Fibroblast of skin of abdomen (primary cell): Measurements from ENCODE around the gene TSR3.

ENCODE experiments used
- DNase-seq: peaks from one replicate; pipeline ENCODE4 v3.0.0-alpha.2; 2013

TSR3 gene

GRCh38 chr16:1377406-1378010, 25.8 kb upstream of the TSR3 start:
- no peak for DNase-seq

GRCh38 chr16:1375741-1376410, 24.2 kb upstream of the TSR3 start:
- DNase-seq, result no peak

- DNase-seq, result no peak
Measured at GRCh38 chr16:1375298-1375640, 23.6 kb upstream of the TSR3 start.

GRCh38 chr16:1374418-1375297, 23.0 kb upstream of the TSR3 start:
- no peak for DNase-seq

- DNase-seq, result no peak
Measured at GRCh38 chr16:1372292-1372950, 20.7 kb upstream of the TSR3 start.

GRCh38 chr16:1371054-1371978, 19.6 kb upstream of the TSR3 start:
- no peak for DNase-seq

GRCh38 chr16:1367486-1368174, 16.0 kb upstream of the TSR3 start:
- no peak for DNase-seq

GRCh38 chr16:1366712-1367299, 15.1 kb upstream of the TSR3 start:
- no peak for DNase-seq

GRCh38 chr16:1366060-1366711, 14.5 kb upstream of the TSR3 start:
- DNase-seq, result no peak

- no peak for DNase-seq
Measured at GRCh38 chr16:1364510-1364909, 12.8 kb upstream of the TSR3 start.

- peak; percentile 14 for DNase-seq
Measured at GRCh38 chr16:1363501-1364041, 11.9 kb upstream of the TSR3 start.

- no peak for DNase-seq
Measured at GRCh38 chr16:1362807-1363206, 11.1 kb upstream of the TSR3 start.

GRCh38 chr16:1361685-1362360, 10.1 kb upstream of the TSR3 start:
- DNase-seq, result no peak

- DNase-seq, result no peak
Measured at GRCh38 chr16:1357906-1358566, 6.4 kb upstream of the TSR3 start.

GRCh38 chr16:1356061-1356900, 4.6 kb upstream of the TSR3 start:
- DNase-seq, result no peak

GRCh38 chr16:1355591-1355990, 3.9 kb upstream of the TSR3 start:
- DNase-seq, result no peak

- DNase-seq, result no peak
Measured at GRCh38 chr16:1354815-1355540, 3.3 kb upstream of the TSR3 start.
